HepG2 (cell line): ENCODE results near the gene ZNF26. TPM values are rescaled to one million over a fixed set of nuclear protein-coding genes. Genes with fewer than 3 reads are reported as not detected.

ENCODE experiments used
- ATAC-seq: fragments of 200-7000 bp; cut with Tn5 transposase; 3 replicates; pipeline ENCODE4 v1.9.1; 2020; ENCODE audit warnings: mild to moderate bottlenecking, moderate library complexity
- BruUV-seq: library from RNA; stranded (reverse); fragments of 400-500 nt; replicated peaks from 2 replicates; lab custom pipeline; 2021; lab: Mats Ljungman, UMichigan
- CTCF ChIA-PET: fragments of 300-600 bp; formaldehyde crosslinking; extraction: SDS; loops from one replicate; lab custom pipeline; 2021; ENCODE audit warnings: low total read pairs, inconsistent platforms, low intra/inter-chr PET ratio; lab: Yijun Ruan, JAX
- POLR2A ChIA-PET: fragments of 350-600 bp; sonication (Branson Sonifier 250); formaldehyde crosslinking; loops from one replicate; lab custom pipeline; 2020; ENCODE audit warnings: antibody characterized with exemption, inconsistent platforms; lab: Yijun Ruan, JAX
- DNase-seq: peaks from one replicate; pipeline ENCODE4 v3.0.0-alpha.2; 2015; ENCODE audit warnings: low spot score
- FAIRE-seq: peaks from 3 replicates; lab custom pipeline; 2011; peaks lifted over from hg19 to GRCh38; lab: Jason Lieb, UNC
- H2AFZ ChIP-seq: one replicate; pipeline ENCODE4 v1.6.1; 2011; ENCODE audit warnings: low read length, inconsistent platforms
- H3K27ac ChIP-seq: fragments of 300-600 bp; 3 replicates; pipeline ENCODE4 v1.8.0; 2011; ENCODE audit warnings: mixed run types, mild to moderate bottlenecking, mixed read lengths, low read length, inconsistent platforms; ENCODE audit not compliant: insufficient read depth; ENCODE audit errors: extremely low read length
- H3K27me3 ChIP-seq, 2 experiments: fragments of 200-600 bp in 1 of 2; 2 replicates in 1 of 2; 3 replicates in 1 of 2; pipeline versions ENCODE4 v1.6.0 to v1.8.0; 2011; ENCODE audit warnings: low read length in 2 of 2, mild to moderate bottlenecking in 2 of 2, moderate library complexity in 2 of 2, inconsistent platforms in 1 of 2; ENCODE audit not compliant: insufficient read depth in 2 of 2, control insufficient read depth in 1 of 2
- H3K36me3 ChIP-seq, 2 experiments: fragments of 200-600 bp in 1 of 2; replicated peaks in 1 of 2; 2 replicates in 1 of 2; 3 replicates in 1 of 2; pipeline versions ENCODE4 v1.5.1 to v1.8.0; 2011; ENCODE audit warnings: low read length in 2 of 2, inconsistent platforms in 1 of 2; ENCODE audit not compliant: insufficient read depth in 2 of 2, control insufficient read depth in 1 of 2
- H3K4me1 ChIP-seq: 2 replicates; pipeline ENCODE4 v1.5.1; 2012; ENCODE audit warnings: low read length, inconsistent platforms; ENCODE audit not compliant: insufficient read depth
- H3K4me2 ChIP-seq: 2 replicates; pipeline ENCODE4 v1.6.0; 2011; ENCODE audit warnings: low read depth, low read length, inconsistent platforms
- H3K4me3 ChIP-seq, 3 experiments: fragments of 200-600 bp in 1 of 3; sonication (generic), shearing (Covaris generic) in 1 of 3; replicated peaks in 1 of 3; 2 replicates each; pipeline ENCODE4 v1.5.1; 2011 to 2016; ENCODE audit warnings: low read length in 3 of 3, inconsistent platforms in 2 of 3, low read depth in 2 of 3, mild to moderate bottlenecking in 2 of 3, control low read depth in 1 of 3, mixed read lengths in 1 of 3; ENCODE audit not compliant: insufficient read depth in 1 of 3
- H3K79me2 ChIP-seq: one replicate; pipeline ENCODE4 v1.6.1; 2011; ENCODE audit warnings: low read length, inconsistent platforms; ENCODE audit not compliant: insufficient read depth
- H3K9ac ChIP-seq: 2 replicates; pipeline ENCODE4 v1.6.0; 2011; ENCODE audit warnings: mild to moderate bottlenecking, low read depth, low read length, inconsistent platforms; ENCODE audit not compliant: insufficient read depth
- H3K9me3 ChIP-seq: 2 replicates; pipeline ENCODE4 v1.5.1; 2012; ENCODE audit warnings: mild to moderate bottlenecking, low read length
- H4K20me1 ChIP-seq: 2 replicates; pipeline ENCODE4 v1.6.0; 2011; ENCODE audit warnings: inconsistent platforms, mild to moderate bottlenecking, low read length, moderate library complexity; ENCODE audit not compliant: insufficient read depth
- AHR ChIP-seq: IDR thresholded peaks from 2 replicates; pipeline ENCODE4 v1.6.1; 2018; ENCODE audit warnings: missing genetic modification reagents, missing compliant biosample characterization
- JUND ChIP-seq: sonication (generic); formaldehyde crosslinking; IDR thresholded peaks from 2 replicates; pipeline ENCODE4 v1.8.0; 2022; ENCODE audit warnings: mild to moderate bottlenecking, missing genetic modification reagents
- SMAD9 ChIP-seq: sonication (generic); formaldehyde crosslinking; IDR thresholded peaks from 2 replicates; pipeline ENCODE4 v1.5.1; 2020; ENCODE audit warnings: mild to moderate bottlenecking, missing genetic modification reagents
- ZNF547 ChIP-seq: sonication (generic); formaldehyde crosslinking; IDR thresholded peaks from 2 replicates; pipeline ENCODE4 v1.5.1; 2020; ENCODE audit warnings: mild to moderate bottlenecking, missing genetic modification reagents
- ZNF549 ChIP-seq: sonication (generic); formaldehyde crosslinking; IDR thresholded peaks from 2 replicates; pipeline ENCODE4 v1.5.0; 2020; ENCODE audit warnings: missing genetic modification reagents
- WGBS: methylation state at CpG from one replicate; pipeline ENCODE4 v1.1.6; 2017; ENCODE audit warnings: low lambda C conversion rate; 5-methylcytosine and 5-hydroxymethylcytosine counted together
- in situ Hi-C: cut with HindIII; loops from 2 replicates; pipeline ENCODE4 v1.10.0; 2017; ENCODE audit warnings: low pct_unique_long_range_greater_than_20kb; ENCODE audit not compliant: extremely low pct_ligation_motif_present
- intact Hi-C: fragments of 100-400 bp; cut with micrococcal nuclease; formaldehyde crosslinking; loops from one replicate; pipeline ENCODE4 v1.10.0; 2022; ENCODE audit not compliant: unreplicated experiment
- polyA plus RNA-seq, 8 experiments: library from polyadenylated mRNA; depleted of rRNA in 3 of 8; stranded (reverse) in 7 of 8; unstranded in 1 of 8; fragments of >200 nt; fragmentation: Illumina TruSeq in 4 of 8; extraction: Trizol in 4 of 8; gene quantifications; 2 replicates each; pipeline versions ENCODE4 v1.2.1 to v1.2.3, GENCODE V29; 2011 to 2016; ENCODE audit warnings: low read depth in 4 of 8, missing spikeins in 1 of 8, mixed read lengths in 1 of 8; ENCODE audit not compliant: insufficient read depth in 1 of 8
- total RNA-seq, 5 experiments: library from RNA; depleted of rRNA; stranded (reverse); fragments of >200 nt; fragmentation: Illumina TruSeq; extraction: Trizol; gene quantifications; 2 replicates each; pipeline ENCODE4 v1.2.3, GENCODE V29; 2016; ENCODE audit warnings: low read depth in 1 of 5
- TF ChIP-seq, protein P1 (sequence below): IDR thresholded peaks from 2 replicates; pipeline ENCODE4 v1.6.1; 2016; ENCODE audit warnings: low read depth, borderline replicate concordance
- TF ChIP-seq, protein P2 (sequence below): sonication (generic); formaldehyde crosslinking; IDR thresholded peaks from 2 replicates; pipeline ENCODE4 v1.4.0; 2020; ENCODE audit warnings: low read depth, mild to moderate bottlenecking, missing genetic modification reagents
- TF ChIP-seq, protein P3 (sequence below), 2 experiments: sonication (generic) in 1 of 2; formaldehyde crosslinking in 1 of 2; IDR thresholded peaks; 2 replicates each; pipeline versions ENCODE4 v1.5.1 to v1.6.1; 2011 to 2020; ENCODE audit warnings: borderline replicate concordance in 1 of 2, low read depth in 1 of 2, low read length in 1 of 2, mild to moderate bottlenecking in 1 of 2, missing genetic modification reagents in 1 of 2, moderate library complexity in 1 of 2
- TF ChIP-seq, protein P4 (sequence below): sonication (generic); formaldehyde crosslinking; IDR thresholded peaks from 2 replicates; pipeline ENCODE4 v1.8.1; 2023; ENCODE audit warnings: mild to moderate bottlenecking, missing genetic modification reagents, borderline replicate concordance

The ZNF26 gene
- total and polyA plus RNA-seq, 2 of the 13 experiments (the other 11 are each of a cell fraction or from before 2014, with no cell fraction given): 3.8 to 6.5 TPM

DNA sequence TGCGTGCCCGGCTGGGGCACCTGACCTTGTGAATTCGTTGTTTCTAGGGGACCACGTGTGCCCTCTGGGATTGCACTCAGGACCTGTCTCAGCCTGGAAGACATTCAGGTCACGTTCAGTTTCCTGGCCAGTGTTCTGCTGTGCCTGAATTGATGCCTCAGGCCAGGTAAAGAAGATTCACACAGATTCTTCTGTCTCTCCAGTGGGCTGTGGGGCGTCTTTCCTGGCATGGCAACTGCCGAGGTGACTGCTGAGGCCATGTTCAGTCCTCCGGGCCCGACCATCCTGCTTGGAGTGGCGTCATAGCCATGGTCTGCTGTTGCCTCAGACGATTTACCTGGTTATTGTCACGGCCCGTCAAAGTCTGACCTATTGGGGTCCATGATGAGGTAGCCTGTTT lies 43.6 kb upstream of the ZNF26 start:
- Histone ChIP-seq H3K79me2 (no peaks in the 10 kb centered on the region), H3K4me3 (no peak overlapping the region), H3K9me3 (peaks cover 74% of the 10 kb centered on the region), H3K9ac (no peak overlapping the region), H3K4me1 (peaks cover 14% of the 10 kb centered on the region), H4K20me1 (no peaks in the 10 kb centered on the region), H3K36me3 (peaks cover 14 to 48% of the 10 kb centered on the region in 2 experiments; a peak in 4 of 5 replicates), H2AFZ (no peak overlapping the region), H3K27ac (no peak overlapping the region), H3K27me3 (no peaks in the 10 kb centered on the region), H3K4me2 (no peak overlapping the region)
- 95% methylated on average over 4 of the region's 13 CpGs for WGBS
- FAIRE-seq: no peak
- no peak for TF ChIP-seq AHR
- TF ChIP-seq, protein P1, sequence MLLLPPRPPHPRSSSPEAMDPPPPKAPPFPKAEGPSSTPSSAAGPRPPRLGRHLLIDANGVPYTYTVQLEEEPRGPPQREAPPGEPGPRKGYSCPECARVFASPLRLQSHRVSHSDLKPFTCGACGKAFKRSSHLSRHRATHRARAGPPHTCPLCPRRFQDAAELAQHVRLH (CRISPR knock-in tag): no peak
- TF ChIP-seq, protein P2, sequence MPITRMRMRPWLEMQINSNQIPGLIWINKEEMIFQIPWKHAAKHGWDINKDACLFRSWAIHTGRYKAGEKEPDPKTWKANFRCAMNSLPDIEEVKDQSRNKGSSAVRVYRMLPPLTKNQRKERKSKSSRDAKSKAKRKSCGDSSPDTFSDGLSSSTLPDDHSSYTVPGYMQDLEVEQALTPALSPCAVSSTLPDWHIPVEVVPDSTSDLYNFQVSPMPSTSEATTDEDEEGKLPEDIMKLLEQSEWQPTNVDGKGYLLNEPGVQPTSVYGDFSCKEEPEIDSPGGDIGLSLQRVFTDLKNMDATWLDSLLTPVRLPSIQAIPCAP: no peak
- TF ChIP-seq, protein P3, sequence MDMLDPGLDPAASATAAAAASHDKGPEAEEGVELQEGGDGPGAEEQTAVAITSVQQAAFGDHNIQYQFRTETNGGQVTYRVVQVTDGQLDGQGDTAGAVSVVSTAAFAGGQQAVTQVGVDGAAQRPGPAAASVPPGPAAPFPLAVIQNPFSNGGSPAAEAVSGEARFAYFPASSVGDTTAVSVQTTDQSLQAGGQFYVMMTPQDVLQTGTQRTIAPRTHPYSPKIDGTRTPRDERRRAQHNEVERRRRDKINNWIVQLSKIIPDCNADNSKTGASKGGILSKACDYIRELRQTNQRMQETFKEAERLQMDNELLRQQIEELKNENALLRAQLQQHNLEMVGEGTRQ (IDR thresholded peaks at IDR 0.05; ENCODE audit: low read depth, low read length): no peak
- TF ChIP-seq, protein P3 (CRISPR knock-in tag; IDR thresholded peaks at IDR 0.05; ENCODE audit: borderline replicate concordance): no peak
- TF ChIP-seq JUND (CRISPR knock-in tag): no peak
- no peak for TF ChIP-seq SMAD9 (CRISPR knock-in tag)
- no peak for TF ChIP-seq ZNF549 (CRISPR knock-in tag)
- TF ChIP-seq ZNF547: no peak
- TF ChIP-seq, protein P4, sequence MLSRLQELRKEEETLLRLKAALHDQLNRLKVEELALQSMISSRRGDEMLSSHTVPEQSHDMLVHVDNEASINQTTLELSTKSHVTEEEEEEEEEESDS (CRISPR knock-in tag): no peak
- DNase-seq: no peak
- no TSS peak for BruUV-seq
- POLR2A ChIA-PET: no interaction called here
- CTCF ChIA-PET: no interaction called here
- ATAC-seq: no peak
- in situ Hi-C loops (no loop called here), intact Hi-C loops (no loop called here)
